PC-9 (cell line): ENCODE data around the gene EPSTI1. TPM values are rescaled to one million over a fixed set of nuclear protein-coding genes. Genes with fewer than 3 reads are reported as not detected.

Experiments used
- BruUV-seq: library from RNA; stranded (reverse); fragments of 400-500 nt; replicated peaks from 2 replicates; lab custom pipeline; 2021; lab: Mats Ljungman, UMichigan
- CTCF ChIA-PET: fragments of 300-600 bp; sonication (Branson Sonifier 250); formaldehyde crosslinking; loops from one replicate; lab custom pipeline; 2022; ENCODE audit warnings: antibody characterized with exemption; lab: Charles Lee
- POLR2A ChIA-PET: fragments of 300-600 bp; sonication (Branson Sonifier 250); formaldehyde crosslinking; loops from one replicate; lab custom pipeline; 2022; ENCODE audit warnings: antibody characterized with exemption; ENCODE audit not compliant: unreplicated experiment; lab: Charles Lee
- DNase-seq, 2 experiments: peaks; one replicate each; pipeline versions ENCODE4 v3.0.0 to v3.0.0-alpha.2; 2015 to 2022; ENCODE audit warnings: mixed read lengths in 1 of 2
- H2AFZ ChIP-seq: fragments of 200-600 bp; sonication (generic); 2 replicates; pipeline ENCODE4 v1.8.1; 2017; ENCODE audit warnings: antibody characterized with exemption
- H3F3A ChIP-seq: fragments of 200-600 bp; sonication (generic); 2 replicates; pipeline ENCODE4 v1.8.1; 2017; ENCODE audit warnings: antibody characterized with exemption, mild to moderate bottlenecking, low read depth; ENCODE audit not compliant: insufficient read depth
- H3K27ac ChIP-seq: fragments of 200-600 bp; sonication (generic); 2 replicates; pipeline ENCODE4 v1.6.1; 2016; ENCODE audit warnings: mixed run types
- H3K27me3 ChIP-seq: fragments of 200-600 bp; sonication (generic); 2 replicates; pipeline ENCODE4 v1.6.1; 2016; ENCODE audit warnings: low read depth, mixed run types; ENCODE audit not compliant: insufficient read depth
- H3K36me3 ChIP-seq: fragments of 200-600 bp; sonication (generic); 2 replicates; pipeline ENCODE4 v1.6.1; 2016; ENCODE audit warnings: low read depth, mixed run types
- H3K4me1 ChIP-seq: fragments of 200-600 bp; sonication (generic); replicated peaks from 2 replicates; pipeline ENCODE4 v1.6.1; 2016; ENCODE audit warnings: mixed run types; ENCODE audit not compliant: insufficient read depth
- H3K4me2 ChIP-seq: fragments of 200-600 bp; sonication (generic); 2 replicates; pipeline ENCODE4 v1.6.1; 2017; ENCODE audit warnings: mixed run types
- H3K4me3 ChIP-seq: fragments of 200-600 bp; sonication (generic); 2 replicates; pipeline ENCODE4 v1.6.1; 2016; ENCODE audit warnings: mixed run types
- H3K79me2 ChIP-seq: fragments of 200-600 bp; sonication (generic); 2 replicates; pipeline ENCODE4 v1.6.1; 2017; ENCODE audit warnings: low read depth, mixed run types
- H3K9me2 ChIP-seq: fragments of 200-600 bp; sonication (generic); 2 replicates; pipeline ENCODE4 v1.8.1; 2017; ENCODE audit warnings: mild to moderate bottlenecking; ENCODE audit not compliant: insufficient read depth
- H3K9me3 ChIP-seq: fragments of 200-600 bp; sonication (generic); 2 replicates; pipeline ENCODE4 v1.8.1; 2016; ENCODE audit warnings: low read depth; ENCODE audit not compliant: insufficient read depth
- H4K20me1 ChIP-seq: fragments of 200-600 bp; sonication (generic); 2 replicates; pipeline ENCODE4 v1.8.1; 2017; ENCODE audit not compliant: insufficient read depth
- CTCF ChIP-seq: fragments of 200-600 bp; sonication (generic); conservative IDR thresholded peaks from 2 replicates; pipeline ENCODE4 v1.6.1; 2017; ENCODE audit warnings: mixed run types, antibody characterized with exemption, mild to moderate bottlenecking, moderate library complexity
- EZH2 ChIP-seq: fragments of 200-600 bp; sonication (generic); IDR thresholded peaks from 2 replicates; pipeline ENCODE4 v1.8.0; 2017; ENCODE audit warnings: antibody characterized with exemption, low read depth
- intact Hi-C: fragments of 100-400 bp; cut with micrococcal nuclease; formaldehyde crosslinking; loops from one replicate; pipeline ENCODE4 v1.10.0; 2022; ENCODE audit not compliant: unreplicated experiment
- total RNA-seq: library from RNA; stranded (reverse); gene quantifications from 2 replicates; pipeline ENCODE4 v1.2.3, GENCODE V29; 2021

EPSTI1 gene
- total RNA-seq, 1 experiment from 2014 or later: 3.4 TPM

GRCh38 chr13:42859760-42860159 is 132.3 kb downstream of the EPSTI1 start:
- Histone ChIP-seq H3K27me3 (no peaks in the 10 kb centered on the region), H3K9me2 (no peaks in the 10 kb centered on the region), H3K36me3 (no peaks in the 10 kb centered on the region), H3K4me3 (no peak overlapping the region), H3K4me1 (no peaks in the 10 kb centered on the region), H3K79me2 (no peaks in the 10 kb centered on the region), H2AFZ (no peak overlapping the region), H3K4me2 (no peak overlapping the region), H4K20me1 (no peaks in the 10 kb centered on the region), H3F3A (no peaks in the 10 kb centered on the region), H3K9me3 (no peaks in the 10 kb centered on the region), H3K27ac (no peak overlapping the region)
- intact Hi-C loops: no loop called here
- ChIA-PET CTCF (no interaction called here), POLR2A (no interaction called here)
- BruUV-seq: no TSS peak
- no peak for DNase-seq
- TF ChIP-seq EZH2: no peak
- no peak for TF ChIP-seq CTCF

- intact Hi-C loops: no loop called here
- no TSS peak for BruUV-seq
- H3F3A ChIP-seq: no peaks in the 10 kb centered on the region
Observed at GRCh38 chr13:42855410-42855809, 136.6 kb downstream of the EPSTI1 start.

DNA sequence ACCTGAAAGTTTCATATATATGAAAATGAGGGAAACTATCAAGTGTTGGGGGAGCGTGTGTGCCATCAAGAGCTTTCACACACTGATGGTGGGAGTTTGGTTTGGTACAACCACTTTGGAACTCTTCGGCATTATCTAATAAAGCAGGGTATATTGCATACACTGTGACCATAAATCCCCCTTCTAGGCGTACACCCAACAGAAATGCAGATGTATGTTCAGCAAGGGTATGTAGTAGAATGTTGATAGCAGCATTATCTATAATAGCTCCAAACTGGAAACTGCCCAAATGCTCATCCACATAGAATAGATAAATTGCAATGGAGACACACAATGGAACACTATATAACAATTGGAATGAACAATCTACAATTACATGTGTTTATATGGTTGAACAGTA is 139.9 kb downstream of the EPSTI1 start:
- TF ChIP-seq EZH2 (no peak), CTCF (no peak)
- intact Hi-C loops: no loop called here
- Histone ChIP-seq H3K4me1 (no peaks in the 10 kb centered on the region), H3F3A (no peaks in the 10 kb centered on the region), H3K27me3 (no peaks in the 10 kb centered on the region), H3K27ac (no peak overlapping the region), H4K20me1 (no peaks in the 10 kb centered on the region), H3K9me2 (no peaks in the 10 kb centered on the region), H2AFZ (no peak overlapping the region), H3K79me2 (no peaks in the 10 kb centered on the region), H3K9me3 (no peaks in the 10 kb centered on the region), H3K36me3 (no peaks in the 10 kb centered on the region), H3K4me3 (no peak overlapping the region), H3K4me2 (no peak overlapping the region)
- POLR2A ChIA-PET: no interaction called here
- no TSS peak for BruUV-seq
- CTCF ChIA-PET: no interaction called here
- no peak for DNase-seq

More at GRCh38 chr13:42855410-42855809, 136.6 kb downstream of the EPSTI1 start:
- Histone ChIP-seq H2AFZ (no peak overlapping the region), H3K4me3 (no peak overlapping the region), H3K4me1 (no peaks in the 10 kb centered on the region), H3K27me3 (no peaks in the 10 kb centered on the region), H3K9me2 (no peaks in the 10 kb centered on the region), H3K27ac (no peak overlapping the region), H3K9me3 (no peaks in the 10 kb centered on the region), H3K36me3 (no peaks in the 10 kb centered on the region), H3K4me2 (no peak overlapping the region), H4K20me1 (no peaks in the 10 kb centered on the region), H3K79me2 (no peaks in the 10 kb centered on the region)
- no peak for TF ChIP-seq CTCF
- TF ChIP-seq EZH2: no peak
- no peak for DNase-seq
- POLR2A ChIA-PET: no interaction called here
- CTCF ChIA-PET: no interaction called here
